Osteocyte (in vitro differentiated cells): Measurements from ENCODE around the gene COX10. TPM values are rescaled to one million over a fixed set of nuclear protein-coding genes. Genes with fewer than 3 reads are reported as not detected.

Experiments
- DNase-seq: peaks from one replicate; pipeline ENCODE4 v3.0.0; 2021; ENCODE audit warnings: mixed read lengths; ENCODE audit not compliant: unreplicated experiment; ENCODE audit errors: extremely low spot score
- H3K27ac Mint-ChIP-seq: one replicate; pipeline ENCODE4 v1.8.0; 2021; ENCODE audit warnings: mild to moderate bottlenecking, mixed read lengths; ENCODE audit not compliant: unreplicated experiment
- H3K27me3 Mint-ChIP-seq: one replicate; pipeline ENCODE4 v1.8.0; 2021; ENCODE audit warnings: mixed read lengths; ENCODE audit not compliant: unreplicated experiment
- H3K36me3 Mint-ChIP-seq: one replicate; pipeline ENCODE4 v1.8.0; 2021; ENCODE audit warnings: mixed read lengths; ENCODE audit not compliant: unreplicated experiment
- H3K4me1 Mint-ChIP-seq: one replicate; pipeline ENCODE4 v1.8.0; 2021; ENCODE audit warnings: mixed read lengths; ENCODE audit not compliant: unreplicated experiment
- H3K4me3 Mint-ChIP-seq: one replicate; pipeline ENCODE4 v1.8.0; 2021; ENCODE audit warnings: mild to moderate bottlenecking, moderate library complexity, mixed read lengths; ENCODE audit not compliant: unreplicated experiment
- H3K9me3 Mint-ChIP-seq: one replicate; pipeline ENCODE4 v1.8.0; 2021; ENCODE audit warnings: mixed read lengths; ENCODE audit not compliant: unreplicated experiment
- total RNA-seq: library from RNA; stranded (reverse); gene quantifications from 2 replicates; pipeline ENCODE4 v1.2.1, GENCODE V29; 2021
- TF ChIP-seq, protein P1 (sequence below): fragments of 200-600 bp; sonication (generic); IDR thresholded peaks from 2 replicates; pipeline ENCODE4 v1.5.0; 2021; ENCODE audit warnings: antibody characterized with exemption, mild to moderate bottlenecking, moderate library complexity

COX10 gene
- total RNA-seq, 1 donor from 2014 or later, result 15.6 TPM

DNA sequence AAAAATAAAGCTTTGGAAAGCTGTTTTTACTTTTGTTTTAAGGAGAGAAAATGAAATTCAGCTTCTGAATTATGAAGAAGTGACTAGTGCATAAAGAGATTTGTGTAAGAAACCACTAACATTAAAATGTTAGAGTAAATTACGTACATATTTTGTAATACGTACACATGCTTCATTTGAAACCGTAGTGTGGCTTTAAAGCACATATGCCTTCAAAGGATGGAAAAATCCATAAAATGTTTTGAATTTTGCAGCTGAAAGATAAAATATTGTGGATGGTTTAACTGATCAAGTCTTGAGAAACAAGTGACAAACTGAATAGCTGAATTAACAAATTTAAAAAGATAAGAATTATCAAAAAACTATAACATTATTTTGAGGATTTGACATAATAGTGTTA, 35.4 kb downstream of the COX10 start:
- H3K4me1 Mint-ChIP-seq, result peaks cover 9% of the 10 kb centered on the region
- H3K27me3 Mint-ChIP-seq, result no peaks in the 10 kb centered on the region
- H3K27ac Mint-ChIP-seq, result no peak overlapping the region
- H3K9me3 Mint-ChIP-seq, result no peaks in the 10 kb centered on the region
- no peak for DNase-seq
- peaks cover 11% of the 10 kb centered on the region for H3K36me3 Mint-ChIP-seq
- no peak overlapping the region for H3K4me3 Mint-ChIP-seq
- TF ChIP-seq, protein P1, sequence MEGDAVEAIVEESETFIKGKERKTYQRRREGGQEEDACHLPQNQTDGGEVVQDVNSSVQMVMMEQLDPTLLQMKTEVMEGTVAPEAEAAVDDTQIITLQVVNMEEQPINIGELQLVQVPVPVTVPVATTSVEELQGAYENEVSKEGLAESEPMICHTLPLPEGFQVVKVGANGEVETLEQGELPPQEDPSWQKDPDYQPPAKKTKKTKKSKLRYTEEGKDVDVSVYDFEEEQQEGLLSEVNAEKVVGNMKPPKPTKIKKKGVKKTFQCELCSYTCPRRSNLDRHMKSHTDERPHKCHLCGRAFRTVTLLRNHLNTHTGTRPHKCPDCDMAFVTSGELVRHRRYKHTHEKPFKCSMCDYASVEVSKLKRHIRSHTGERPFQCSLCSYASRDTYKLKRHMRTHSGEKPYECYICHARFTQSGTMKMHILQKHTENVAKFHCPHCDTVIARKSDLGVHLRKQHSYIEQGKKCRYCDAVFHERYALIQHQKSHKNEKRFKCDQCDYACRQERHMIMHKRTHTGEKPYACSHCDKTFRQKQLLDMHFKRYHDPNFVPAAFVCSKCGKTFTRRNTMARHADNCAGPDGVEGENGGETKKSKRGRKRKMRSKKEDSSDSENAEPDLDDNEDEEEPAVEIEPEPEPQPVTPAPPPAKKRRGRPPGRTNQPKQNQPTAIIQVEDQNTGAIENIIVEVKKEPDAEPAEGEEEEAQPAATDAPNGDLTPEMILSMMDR, result no peak

DNA sequence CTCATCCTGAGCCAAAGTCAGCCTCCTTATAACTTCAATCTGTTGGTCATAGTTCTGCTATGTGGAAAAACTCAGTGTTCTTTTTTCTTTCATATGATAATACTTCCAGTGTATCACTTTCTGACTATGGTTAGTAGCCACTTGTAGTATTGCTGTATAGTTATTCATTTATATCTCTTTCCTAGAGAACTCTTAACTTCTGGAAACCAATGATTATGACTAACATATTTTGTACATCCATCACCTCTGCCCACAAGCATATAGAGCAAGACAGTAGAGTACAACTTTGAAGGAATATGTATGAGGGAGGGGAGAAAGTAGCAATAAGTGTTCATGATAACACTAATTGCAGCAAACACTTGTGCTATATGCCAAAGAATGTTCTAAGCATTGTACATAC, 38.6 kb downstream of the COX10 start:
- no peaks in the 10 kb centered on the region for H3K27me3 Mint-ChIP-seq
- H3K27ac Mint-ChIP-seq, result no peak overlapping the region
- no peak for DNase-seq
- H3K36me3 Mint-ChIP-seq, result peaks cover 4% of the 10 kb centered on the region
- no peaks in the 10 kb centered on the region for H3K9me3 Mint-ChIP-seq
- H3K4me1 Mint-ChIP-seq, result peaks cover 9% of the 10 kb centered on the region
- H3K4me3 Mint-ChIP-seq, result no peak overlapping the region
- TF ChIP-seq, protein P1, result no peak

DNA sequence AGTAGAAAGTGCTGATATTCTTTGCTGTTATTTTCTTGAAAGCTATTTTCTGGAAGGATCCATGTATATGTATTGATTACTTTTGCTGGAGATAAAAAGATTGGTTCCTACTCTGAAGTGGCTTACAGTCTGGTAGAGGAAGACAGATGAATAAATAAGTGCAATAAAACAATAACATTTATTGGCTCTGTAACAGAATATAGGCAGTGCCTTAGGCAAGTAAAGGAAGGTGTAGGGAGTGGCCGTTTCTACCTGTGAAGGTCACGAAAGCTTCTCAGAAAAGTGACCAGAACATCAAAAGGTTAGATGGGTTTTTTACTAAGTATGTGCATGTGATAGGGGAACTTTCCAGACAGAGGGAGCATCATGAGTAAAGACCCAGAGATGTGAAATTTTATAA, 43.1 kb downstream of the COX10 start:
- TF ChIP-seq, protein P1, result no peak
- Mint-ChIP-seq H3K4me1 (peaks cover 6% of the 10 kb centered on the region), H3K36me3 (peaks cover 6% of the 10 kb centered on the region), H3K27me3 (no peaks in the 10 kb centered on the region), H3K27ac (no peak overlapping the region), H3K9me3 (peaks cover 4% of the 10 kb centered on the region), H3K4me3 (no peak overlapping the region)
- DNase-seq, result no peak

DNA sequence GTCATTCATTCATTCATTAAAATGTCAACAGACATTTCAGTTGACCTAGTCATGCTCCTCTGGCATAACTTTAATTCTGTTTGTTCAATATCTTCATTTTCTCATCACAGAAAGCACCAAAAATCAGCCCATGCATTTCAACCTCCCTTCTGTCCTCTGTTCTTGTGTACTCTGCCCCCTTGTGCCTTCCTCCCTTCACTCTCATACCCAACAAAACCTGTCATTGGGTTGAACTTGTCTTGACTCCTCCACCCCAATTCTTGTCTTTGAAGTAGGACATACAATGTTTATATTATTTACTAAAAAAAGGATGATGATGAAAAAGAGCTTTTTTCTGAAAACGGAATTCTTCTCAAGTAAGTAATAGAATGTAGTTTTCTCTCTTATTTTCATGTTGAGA, 43.8 kb downstream of the COX10 start:
- no peaks in the 10 kb centered on the region for H3K27me3 Mint-ChIP-seq
- H3K36me3 Mint-ChIP-seq, result peaks cover 6% of the 10 kb centered on the region
- no peak overlapping the region for H3K27ac Mint-ChIP-seq
- no peak overlapping the region for H3K4me3 Mint-ChIP-seq
- TF ChIP-seq, protein P1, result no peak
- H3K9me3 Mint-ChIP-seq, result peaks cover 4% of the 10 kb centered on the region
- no peaks in the 10 kb centered on the region for H3K4me1 Mint-ChIP-seq
- no peak for DNase-seq

DNA sequence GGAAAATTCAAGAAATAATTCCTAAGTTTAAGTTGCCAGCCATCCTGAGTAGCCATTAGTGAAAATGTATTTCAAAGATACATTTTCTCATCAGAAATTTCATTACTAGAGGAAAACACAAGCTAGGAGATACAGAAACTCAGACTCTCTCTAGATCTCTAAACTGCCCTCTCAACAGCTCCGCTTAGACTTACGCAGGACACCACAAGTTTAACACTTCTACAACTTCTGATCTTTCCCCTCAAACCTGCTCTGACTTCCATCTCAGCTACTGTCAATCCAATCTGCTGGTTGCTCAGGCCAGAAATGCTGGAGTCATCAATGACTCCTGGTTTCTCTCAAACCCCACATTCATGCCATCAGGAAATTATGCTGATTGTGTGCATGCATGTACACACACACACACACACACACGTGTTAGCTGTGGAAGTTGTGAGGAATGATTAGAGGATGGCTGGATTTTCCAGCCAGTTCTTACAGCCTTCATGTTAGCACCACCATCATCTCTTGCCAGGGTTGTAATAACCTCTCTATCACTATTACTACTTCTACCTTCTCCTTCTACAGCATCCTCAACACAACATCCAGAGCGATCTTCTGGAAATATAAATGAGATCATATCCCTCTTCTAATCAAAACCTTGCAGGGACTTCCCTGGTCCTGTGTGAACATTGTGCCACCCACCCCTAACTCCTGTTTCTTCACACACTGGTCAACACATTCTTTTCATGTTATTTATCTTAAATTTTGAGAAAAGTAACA, 47.1 kb downstream of the COX10 start:
- Mint-ChIP-seq H3K36me3 (peaks cover 8% of the 10 kb centered on the region), H3K9me3 (peaks cover 4% of the 10 kb centered on the region), H3K4me1 (no peaks in the 10 kb centered on the region), H3K27ac (no peak overlapping the region), H3K4me3 (no peak overlapping the region), H3K27me3 (no peaks in the 10 kb centered on the region)
- no peak for DNase-seq
- TF ChIP-seq, protein P1, result no peak
